22Rv1 (cell line): ENCODE measurements around the gene MYO1D.

Experiments used
- ZFX ChIP-seq: fragments of 450-650 bp; IDR thresholded peaks from 2 replicates; pipeline ENCODE4 v1.6.1; 2017; ENCODE audit warnings: antibody characterized with exemption, borderline replicate concordance
- TF ChIP-seq, protein P1 (sequence below): fragments of 450-650 bp; IDR thresholded peaks from 2 replicates; pipeline ENCODE4 v1.5.1; 2017; ENCODE audit warnings: mild to moderate bottlenecking

DNA sequence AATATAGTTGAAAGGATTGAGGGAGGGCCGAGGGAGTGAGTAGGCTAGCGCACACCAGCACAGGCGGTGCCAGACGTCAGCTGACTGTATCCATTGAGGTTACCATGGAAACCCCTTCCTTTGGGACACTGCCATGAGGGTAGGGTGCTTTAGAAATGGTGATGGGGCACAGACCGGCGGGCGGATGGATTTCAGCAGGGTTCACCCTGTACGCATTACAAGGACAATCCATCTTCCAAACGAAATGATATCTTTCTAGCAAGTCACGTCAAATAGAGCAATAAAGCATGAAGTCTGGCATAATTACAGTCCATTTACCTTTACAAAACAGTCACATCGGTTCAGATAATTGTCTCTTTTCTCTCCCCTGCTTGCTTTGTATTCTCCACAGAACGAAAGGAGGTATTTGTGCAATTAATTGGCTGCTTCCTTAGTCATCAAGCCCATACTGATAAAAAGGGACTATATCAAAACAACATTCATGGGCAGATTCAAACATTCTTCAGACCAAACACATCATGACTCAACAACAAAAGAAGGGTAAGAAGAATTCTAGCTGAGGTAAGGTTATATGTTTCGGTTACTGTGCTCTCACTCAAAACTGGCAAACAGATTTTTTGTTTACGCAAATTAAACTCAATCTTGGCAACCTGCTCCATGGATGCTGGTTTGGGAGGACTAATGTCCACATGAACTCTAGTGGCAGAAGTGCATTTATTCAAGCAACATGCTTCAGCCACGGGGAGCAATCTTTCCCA, 249.5 kb downstream of the MYO1D start:
- TF ChIP-seq, protein P1, sequence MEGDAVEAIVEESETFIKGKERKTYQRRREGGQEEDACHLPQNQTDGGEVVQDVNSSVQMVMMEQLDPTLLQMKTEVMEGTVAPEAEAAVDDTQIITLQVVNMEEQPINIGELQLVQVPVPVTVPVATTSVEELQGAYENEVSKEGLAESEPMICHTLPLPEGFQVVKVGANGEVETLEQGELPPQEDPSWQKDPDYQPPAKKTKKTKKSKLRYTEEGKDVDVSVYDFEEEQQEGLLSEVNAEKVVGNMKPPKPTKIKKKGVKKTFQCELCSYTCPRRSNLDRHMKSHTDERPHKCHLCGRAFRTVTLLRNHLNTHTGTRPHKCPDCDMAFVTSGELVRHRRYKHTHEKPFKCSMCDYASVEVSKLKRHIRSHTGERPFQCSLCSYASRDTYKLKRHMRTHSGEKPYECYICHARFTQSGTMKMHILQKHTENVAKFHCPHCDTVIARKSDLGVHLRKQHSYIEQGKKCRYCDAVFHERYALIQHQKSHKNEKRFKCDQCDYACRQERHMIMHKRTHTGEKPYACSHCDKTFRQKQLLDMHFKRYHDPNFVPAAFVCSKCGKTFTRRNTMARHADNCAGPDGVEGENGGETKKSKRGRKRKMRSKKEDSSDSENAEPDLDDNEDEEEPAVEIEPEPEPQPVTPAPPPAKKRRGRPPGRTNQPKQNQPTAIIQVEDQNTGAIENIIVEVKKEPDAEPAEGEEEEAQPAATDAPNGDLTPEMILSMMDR, result no peak
- no peak for TF ChIP-seq ZFX
